ENCODE results near the gene PCLO.

The PCLO gene, protein sequence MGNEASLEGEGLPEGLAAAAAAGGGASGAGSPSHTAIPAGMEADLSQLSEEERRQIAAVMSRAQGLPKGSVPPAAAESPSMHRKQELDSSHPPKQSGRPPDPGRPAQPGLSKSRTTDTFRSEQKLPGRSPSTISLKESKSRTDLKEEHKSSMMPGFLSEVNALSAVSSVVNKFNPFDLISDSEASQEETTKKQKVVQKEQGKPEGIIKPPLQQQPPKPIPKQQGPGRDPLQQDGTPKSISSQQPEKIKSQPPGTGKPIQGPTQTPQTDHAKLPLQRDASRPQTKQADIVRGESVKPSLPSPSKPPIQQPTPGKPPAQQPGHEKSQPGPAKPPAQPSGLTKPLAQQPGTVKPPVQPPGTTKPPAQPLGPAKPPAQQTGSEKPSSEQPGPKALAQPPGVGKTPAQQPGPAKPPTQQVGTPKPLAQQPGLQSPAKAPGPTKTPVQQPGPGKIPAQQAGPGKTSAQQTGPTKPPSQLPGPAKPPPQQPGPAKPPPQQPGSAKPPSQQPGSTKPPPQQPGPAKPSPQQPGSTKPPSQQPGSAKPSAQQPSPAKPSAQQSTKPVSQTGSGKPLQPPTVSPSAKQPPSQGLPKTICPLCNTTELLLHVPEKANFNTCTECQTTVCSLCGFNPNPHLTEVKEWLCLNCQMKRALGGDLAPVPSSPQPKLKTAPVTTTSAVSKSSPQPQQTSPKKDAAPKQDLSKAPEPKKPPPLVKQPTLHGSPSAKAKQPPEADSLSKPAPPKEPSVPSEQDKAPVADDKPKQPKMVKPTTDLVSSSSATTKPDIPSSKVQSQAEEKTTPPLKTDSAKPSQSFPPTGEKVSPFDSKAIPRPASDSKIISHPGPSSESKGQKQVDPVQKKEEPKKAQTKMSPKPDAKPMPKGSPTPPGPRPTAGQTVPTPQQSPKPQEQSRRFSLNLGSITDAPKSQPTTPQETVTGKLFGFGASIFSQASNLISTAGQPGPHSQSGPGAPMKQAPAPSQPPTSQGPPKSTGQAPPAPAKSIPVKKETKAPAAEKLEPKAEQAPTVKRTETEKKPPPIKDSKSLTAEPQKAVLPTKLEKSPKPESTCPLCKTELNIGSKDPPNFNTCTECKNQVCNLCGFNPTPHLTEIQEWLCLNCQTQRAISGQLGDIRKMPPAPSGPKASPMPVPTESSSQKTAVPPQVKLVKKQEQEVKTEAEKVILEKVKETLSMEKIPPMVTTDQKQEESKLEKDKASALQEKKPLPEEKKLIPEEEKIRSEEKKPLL (N-terminal part only)

DNA sequence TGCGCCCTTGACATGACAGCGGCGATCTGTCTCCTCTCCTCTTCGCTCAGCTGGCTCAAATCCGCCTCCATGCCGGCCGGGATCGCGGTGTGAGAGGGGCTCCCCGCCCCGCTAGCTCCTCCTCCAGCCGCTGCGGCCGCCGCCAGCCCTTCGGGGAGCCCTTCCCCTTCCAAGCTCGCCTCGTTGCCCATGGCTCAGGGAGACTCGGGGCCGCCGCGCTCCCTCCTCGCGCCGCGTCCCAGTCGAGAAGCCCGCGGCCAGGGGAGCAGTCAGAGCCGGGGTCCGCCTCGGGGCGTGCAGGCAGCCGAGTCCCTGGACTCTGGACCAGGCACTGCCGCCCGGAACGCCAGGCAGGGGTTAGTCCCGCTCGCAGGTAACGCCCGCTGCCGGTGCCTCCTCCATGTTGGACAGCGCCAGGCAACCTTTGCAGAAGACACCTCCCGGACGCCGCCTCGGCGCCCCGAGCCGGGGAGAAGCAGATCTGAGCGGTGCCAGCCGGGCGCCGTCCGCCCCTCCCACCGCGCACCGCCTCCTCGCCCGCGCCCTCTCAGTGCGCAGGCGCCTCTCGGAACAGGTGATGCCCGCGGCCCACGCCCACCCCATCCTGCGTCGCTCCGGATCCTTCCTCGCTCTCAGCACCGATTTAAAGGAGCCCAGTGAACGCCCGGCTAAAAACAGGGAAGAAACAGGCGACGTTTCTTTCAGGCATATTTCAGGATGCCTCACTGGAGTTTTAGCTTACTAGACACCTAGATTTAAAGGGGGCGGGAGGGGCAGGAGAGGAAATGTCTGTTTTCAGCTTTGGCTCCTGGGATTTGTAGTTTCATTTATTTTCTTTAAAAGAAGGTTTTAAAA, at the start of gene PCLO:
Gene PCLO (minus strand): TSS at position 483 of the 855 bp plus-strand sequence. CDS start 292 bp downstream, at position 191.
- peak; percentile 92 for DNase-seq

DNA sequence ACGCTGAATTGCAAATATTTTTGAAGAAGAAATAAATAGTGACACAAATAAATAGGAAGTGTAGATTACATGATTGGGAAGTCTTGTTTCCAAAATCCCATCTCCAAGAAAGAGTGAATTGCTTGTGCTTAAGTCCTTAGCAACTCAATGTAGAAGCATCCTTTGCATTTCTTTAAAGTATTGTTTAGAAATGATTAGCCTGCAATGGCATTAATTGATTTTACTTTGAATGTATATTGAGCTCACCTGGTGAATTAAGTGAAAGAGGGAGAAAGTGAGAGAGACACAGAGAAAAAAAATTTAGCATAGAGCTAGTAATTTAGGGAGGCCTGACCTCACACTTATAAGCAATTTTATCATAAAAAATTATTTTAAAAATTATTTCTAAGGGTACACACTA, 49.0 kb upstream of the PCLO start:
- DNase-seq = no peak

DNA sequence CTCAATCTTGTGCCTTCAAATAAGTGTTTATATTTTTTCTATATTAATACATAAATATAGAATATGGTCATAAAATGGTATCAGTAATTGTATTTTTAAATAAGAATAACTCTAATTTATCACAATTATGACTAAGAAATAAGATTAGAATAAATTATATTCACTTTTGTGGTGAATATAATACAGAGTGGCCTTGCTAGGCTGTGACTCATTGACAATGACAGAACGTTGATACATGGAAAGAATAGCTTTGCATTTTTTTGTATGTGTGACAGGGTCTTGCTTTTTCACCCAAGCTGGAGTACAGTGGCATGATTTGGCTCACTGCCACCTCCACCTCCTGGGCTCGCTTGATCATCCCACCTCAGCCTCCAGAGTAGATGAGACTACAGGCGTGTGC, 47.8 kb upstream of the PCLO start:
- DNase-seq = no peak

DNA sequence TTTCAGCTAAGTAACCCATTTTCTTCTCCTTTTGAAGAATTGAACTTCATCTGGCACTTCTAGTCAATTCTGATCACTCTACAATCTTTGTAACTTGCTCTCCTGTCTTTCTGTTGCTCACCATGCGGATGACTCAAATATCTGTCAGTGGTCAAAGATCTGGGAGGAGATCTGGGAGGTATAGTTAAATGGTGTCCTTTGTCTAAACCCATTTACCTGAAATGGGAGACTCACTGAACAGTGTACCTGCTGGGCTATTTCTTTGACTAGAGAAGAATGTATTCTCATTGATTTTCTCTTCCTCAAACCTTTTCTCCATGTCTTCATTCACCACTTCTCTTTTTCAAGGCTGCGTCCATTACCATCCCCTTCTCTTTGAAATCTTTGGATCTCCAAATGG, 42.0 kb upstream of the PCLO start:
- DNase-seq = no peak

DNA sequence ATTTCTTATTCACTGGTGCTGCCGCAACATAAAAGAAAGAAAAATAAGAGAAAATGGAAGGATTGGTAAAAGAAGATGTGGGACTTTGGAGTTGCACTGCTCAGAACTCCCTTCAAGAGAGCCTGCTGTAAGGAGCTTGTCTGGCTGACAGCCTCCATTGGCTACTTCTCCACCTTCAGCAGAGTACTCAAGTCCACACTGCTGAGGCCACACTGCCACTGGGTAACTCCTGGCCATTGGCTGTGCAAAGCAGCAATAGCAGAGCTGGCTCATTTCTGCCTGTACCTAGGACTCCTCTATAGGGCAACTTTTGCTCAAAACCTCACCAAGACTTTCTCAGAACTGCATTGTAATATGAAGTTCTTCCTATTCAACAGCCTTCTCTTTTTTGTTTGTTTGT, 38.7 kb upstream of the PCLO start:
- DNase-seq = no peak

DNA sequence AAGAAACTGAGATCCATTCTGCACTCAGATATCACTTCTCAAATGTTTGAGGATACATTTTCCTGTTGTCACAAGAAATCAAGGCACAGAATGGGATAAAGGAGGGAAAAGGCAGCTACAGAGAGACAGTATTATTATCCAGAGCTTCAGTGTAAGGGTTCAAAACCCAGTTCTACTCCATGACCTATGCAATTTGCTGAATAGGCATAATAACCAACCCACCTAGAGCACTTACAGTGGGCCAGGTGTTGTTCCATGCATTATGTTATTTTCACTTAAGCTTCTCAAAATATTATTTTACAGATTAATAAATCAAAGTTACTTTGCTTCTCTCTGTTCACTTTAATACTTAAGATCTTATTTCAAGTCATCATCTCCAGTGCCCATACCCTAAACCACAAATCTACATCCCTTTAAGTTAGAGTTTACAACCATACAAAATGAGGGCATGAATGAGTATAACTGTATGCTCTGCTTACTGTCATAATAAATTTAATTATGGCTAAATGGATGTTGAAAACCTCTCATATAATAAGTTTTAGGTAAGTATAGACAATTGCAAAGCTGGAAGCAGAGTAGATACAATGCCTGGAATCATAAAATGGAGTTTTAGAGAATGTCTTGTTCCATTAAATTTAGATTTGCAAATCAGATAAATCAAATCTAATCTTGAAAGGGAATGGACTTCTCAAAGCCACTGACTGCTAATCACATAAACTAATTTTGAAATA, 28.1 kb upstream of the PCLO start:
- DNase-seq = no peak

DNA sequence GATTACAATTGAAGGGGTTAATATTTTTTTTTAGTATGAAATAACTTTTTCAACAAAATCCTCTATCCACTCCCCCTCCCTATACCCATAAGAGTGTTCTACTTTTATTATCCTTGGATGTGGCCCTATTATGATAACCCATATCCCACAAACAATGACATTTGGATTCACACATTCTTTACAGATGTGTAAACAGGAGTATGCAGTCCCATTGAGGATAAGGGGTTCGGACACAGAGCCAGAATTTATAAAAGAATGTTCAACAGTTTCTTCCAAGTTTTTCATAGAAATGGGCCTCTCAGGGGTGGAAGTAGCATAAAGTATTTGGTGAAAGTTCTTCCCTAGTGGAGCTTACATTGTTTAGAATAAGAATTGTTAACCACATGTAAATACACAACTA, 16.1 kb upstream of the PCLO start:
- no peak for DNase-seq

DNA sequence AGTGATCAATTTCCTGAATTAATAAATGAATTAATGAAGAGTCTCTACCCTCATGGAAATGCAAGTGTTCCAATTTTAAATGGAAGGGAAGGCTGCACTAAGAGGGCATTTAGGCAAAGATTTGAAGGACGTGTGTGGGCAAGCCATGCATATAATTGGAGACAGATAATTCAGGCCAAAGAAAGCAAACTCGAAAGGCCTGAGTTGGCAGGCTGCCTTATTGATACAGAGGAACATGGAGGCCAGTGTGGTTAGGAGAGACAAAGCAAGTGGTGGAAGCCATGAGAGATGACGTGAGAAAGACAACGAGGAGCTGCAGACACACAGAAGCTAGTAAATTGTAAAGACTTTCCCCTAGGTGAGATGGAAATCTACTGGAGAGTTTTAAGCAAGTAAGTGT, 15.4 kb upstream of the PCLO start:
- DNase-seq = no peak

DNA sequence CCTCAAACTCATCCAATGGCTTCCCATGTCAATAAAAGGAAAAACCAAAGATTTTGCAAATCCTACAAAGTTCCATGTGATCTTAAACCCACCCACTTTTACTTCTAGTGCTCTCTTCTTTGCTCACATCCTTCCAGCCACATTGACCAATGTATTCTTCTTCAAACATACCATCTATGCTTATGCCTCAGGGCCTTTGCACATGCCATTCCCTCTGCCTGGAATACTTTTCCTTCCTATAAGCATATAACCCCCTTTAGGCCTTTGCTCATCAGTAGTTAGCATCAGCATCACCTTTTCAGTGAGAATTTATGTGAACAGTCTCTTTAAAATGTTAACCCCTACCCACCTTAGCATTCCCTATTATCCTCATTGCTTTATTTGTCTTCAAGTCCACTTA, 11.0 kb upstream of the PCLO start:
- DNase-seq = no peak

DNA sequence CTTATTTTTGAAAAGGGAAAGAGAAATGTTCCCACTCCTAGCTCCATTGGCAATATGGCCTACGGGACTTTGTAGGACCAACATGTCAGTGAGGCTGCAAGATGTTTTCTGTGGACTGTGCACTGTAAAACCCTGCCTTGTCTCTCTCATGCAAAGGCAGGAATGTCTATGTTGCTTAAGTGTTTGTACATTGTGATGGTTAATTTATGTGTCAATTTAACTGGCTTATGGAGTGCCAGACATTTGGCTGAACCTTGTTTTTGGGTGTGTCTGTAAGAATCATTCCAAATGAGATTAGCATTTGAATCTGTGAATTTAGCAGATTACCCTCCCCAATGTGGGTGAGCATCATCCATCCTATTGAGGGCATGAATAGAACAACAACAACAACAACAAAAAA, 4.1 kb upstream of the PCLO start:
- DNase-seq = no peak

DNA sequence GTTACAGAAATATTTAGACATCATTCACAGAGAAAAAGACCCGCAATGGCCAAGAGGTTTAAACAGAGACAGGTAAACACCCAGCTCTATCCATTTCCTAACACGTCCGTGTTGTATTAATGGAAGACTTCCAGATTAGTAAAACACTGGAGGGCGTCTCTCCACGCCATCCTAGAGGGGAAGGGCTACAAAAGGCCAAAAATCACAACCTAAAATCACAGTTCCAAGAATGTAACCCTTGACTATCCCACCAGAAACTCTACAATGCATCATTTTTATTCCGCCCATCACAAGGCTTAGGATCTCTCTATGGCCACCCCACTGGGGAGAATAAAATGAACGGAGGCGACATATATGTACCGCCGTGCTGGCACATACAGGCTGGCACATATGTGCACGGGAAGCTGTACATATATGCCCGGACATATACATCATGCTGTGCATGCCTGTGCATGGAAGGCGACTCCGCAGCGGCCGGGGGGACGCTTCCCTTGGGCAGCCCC, 734 bp downstream of the PCLO start:
- DNase-seq = peak; percentile 46

DNA sequence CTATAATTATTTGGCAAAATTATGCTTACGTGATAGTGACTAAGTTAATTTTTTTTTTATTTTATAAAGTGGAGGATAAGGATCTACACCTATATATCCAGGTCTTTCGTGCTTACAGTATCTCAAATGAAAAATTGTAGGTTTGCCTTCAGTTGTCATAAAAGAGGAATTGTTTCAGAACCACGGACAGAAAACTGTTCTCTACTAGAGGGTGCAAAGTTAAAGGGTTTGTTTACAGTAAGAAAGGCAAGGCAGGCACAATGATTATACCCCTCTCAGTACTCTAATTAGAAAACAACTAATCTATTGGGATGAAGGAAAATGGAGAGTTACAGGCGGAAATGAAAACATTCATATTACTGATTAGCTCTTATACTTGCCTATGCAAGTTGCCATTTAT, 1.5 kb downstream of the PCLO start:
- DNase-seq = peak; percentile 20

DNA sequence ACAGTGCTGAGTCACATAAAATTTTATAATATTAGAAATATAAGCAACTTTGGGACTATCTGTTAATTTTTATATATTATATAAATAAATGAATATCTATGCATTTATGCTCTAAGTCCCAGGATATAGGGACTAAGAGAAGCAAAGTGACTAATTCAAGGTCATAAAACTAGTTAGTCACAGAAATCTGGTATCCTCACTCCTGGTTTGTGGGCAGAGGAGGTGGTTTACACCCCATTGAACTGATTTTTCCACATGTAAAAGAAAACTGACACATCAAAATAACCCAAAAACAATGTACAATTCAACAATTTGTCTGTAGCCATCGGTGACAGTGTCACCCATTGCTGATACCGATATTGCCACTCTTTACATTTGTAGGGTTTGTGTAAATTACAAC, 3.0 kb downstream of the PCLO start:
- no peak for DNase-seq

DNA sequence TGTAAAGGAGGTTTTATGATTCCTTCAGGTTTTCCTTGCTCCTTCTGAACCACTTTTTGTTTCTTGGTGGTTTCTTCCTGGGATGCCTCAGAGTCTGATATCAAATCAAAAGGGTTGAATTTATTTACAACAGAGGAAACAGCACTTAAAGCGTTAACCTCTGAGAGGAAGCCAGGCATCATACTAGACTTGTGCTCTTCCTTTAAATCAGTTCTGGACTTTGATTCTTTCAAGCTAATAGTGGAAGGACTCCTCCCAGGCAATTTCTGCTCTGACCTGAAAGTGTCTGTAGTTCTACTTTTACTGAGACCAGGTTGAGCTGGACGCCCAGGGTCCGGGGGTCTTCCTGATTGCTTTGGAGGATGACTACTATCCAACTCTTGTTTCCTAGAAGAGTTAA, 6.7 kb downstream of the PCLO start:
- no peak for DNase-seq

DNA sequence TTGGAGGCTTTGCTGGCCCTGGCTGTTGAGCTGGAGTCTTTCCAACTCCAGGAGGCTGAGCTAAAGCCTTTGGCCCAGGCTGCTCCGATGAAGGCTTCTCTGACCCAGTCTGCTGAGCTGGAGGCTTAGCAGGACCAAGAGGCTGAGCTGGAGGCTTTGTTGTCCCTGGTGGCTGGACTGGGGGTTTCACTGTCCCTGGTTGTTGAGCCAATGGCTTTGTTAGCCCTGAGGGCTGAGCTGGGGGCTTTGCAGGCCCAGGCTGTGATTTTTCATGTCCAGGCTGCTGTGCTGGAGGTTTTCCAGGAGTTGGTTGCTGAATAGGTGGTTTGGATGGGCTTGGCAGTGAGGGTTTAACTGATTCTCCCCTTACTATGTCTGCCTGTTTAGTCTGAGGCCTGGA, 7.3 kb downstream of the PCLO start:
- DNase-seq = no peak

DNA sequence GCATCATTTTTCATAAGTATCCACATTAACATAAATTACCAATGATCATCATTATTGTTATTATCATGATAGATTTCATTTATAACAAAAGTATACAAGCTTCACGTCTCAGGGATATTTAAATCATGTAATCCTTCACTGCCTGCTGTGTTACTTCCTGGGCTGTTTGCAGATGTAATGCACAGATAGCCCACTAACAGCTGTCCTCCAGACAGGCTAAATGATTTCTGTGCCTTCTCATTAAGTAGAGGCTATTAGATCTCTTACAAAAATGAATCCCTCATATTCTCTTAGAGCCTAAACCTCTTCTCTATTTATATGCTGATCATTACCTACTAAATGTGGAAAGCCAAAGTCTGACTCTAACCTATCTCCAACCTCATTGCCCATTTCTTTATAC, 9.3 kb downstream of the PCLO start:
- DNase-seq = no peak

DNA sequence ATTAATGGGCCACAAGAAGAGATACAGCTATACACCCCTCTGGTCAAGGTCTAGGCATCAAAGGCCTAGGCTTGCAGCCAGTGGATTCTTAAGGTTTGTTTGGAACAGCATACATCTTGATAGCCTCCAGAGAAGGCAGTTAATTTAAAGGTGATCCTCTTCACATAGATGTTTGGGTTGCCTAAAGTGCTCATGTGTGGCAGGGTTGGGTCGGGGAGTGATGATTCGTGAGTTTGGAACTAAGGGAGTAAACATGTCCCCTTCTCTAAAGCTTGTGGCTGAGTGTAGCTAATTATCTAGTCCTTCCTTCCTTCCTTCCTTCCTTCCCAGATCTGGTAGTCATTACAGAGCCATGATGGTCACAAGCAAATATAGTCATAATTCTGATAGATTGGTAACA, 12.4 kb downstream of the PCLO start:
- DNase-seq = no peak

DNA sequence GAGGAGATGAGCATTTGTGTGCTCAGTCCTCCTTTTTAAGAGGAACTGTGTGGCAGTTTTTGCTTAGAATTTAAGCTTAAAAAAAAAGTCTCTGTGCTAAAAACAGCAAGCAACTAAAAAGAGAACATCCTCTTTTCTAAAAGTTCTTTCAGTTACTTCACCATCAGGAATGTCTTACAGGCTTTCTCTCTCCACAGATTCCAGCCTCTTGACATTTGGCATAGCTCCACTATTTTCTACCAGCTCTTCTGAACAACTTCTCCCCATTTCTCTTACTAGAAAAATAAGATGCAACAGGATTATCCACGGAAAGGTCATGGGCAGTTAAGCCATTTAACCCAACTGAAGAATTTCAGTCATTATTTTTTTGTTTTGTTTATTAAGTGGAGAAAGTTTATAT, 13.2 kb downstream of the PCLO start:
- DNase-seq = no peak

DNA sequence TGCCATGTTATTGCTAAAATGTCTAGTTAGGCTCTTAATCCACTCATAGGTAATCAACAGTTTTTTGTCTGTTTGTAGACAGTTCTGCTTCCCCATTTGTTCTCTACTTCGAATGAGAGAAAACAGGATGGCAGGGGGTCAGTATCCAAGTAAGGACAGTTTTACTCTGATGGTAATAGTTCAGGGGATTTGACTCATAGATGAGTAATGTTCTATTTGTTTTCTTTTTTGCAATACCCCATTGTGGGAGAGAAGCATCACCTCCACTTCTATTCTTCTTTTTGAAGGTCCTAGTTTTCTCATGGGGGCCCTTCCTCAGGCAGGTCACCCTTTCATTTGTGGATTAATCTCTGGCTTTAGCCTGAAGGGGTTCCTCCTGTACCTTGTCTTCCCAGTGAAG, 13.9 kb downstream of the PCLO start:
- no peak for DNase-seq

DNA sequence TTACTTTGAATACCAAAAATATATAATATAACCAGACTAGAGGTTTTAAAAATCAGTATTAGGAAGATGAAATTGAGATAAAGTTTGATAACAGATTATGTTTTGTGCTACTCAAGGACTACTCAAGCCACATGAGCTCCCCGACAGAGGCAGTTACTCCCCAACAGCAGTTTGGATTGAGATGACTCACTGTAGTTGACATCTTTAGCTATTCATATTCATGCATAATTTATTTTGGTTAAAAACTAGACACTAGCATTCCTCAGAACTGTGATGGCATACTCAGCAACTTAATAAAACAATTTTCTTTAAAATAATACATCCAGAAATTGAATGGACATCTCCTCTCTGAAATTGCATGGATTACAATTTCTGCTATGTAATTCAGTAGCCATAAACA, 19.6 kb downstream of the PCLO start:
- DNase-seq = no peak

DNA sequence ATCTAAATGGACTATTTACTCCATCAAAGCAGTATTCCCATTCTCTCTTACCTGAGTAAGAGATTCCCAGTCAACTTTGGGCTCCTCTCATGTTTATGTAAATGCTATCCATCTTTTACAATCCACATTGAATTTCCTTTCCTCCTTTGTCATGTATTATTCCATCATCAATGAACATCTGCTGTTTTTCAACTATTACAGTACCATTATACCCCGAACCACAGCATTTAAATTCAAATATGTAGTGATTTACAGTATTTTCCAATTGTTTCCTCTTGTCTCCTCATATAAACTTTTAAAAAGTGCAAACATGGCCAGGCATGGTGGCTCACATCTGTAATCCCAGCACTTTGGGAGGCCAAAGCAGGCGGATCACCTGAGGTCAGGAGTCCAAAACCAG, 20.3 kb downstream of the PCLO start:
- no peak for DNase-seq

DNA sequence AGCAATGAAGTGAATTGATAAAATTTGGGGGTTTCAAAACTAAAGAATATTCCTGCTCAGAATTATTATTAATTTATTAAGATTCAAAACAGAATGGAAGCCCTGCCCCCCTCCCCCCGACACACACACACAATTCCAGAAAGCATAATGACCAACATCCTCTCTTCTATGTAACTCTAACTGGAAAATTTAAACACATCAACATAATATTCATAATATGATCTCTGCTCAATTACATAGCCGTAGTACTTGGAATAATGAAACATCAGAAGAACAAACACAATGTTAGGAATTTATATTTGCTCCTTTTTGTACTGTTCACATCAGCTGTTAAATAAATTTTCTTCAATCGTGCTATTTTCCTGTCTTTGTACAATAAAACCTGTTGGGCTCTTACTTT, 20.8 kb downstream of the PCLO start:
- no peak for DNase-seq
